GM23248 (cell line): Measurements from ENCODE around the gene LKAAEAR1.

Source experiments
- EZH2 ChIP-seq: fragments of 200-600 bp; sonication (generic); IDR thresholded peaks from 2 replicates; pipeline ENCODE4 v1.6.1; 2018; ENCODE audit warnings: antibody characterized with exemption, mild to moderate bottlenecking; ENCODE audit not compliant: insufficient read depth, poor library complexity, severe bottlenecking
- EZH2phosphoT487 ChIP-seq: fragments of 200-600 bp; sonication (generic); IDR thresholded peaks from 2 replicates; pipeline ENCODE4 v1.6.1; 2018; ENCODE audit warnings: antibody characterized with exemption, moderate library complexity, mild to moderate bottlenecking, low read depth; ENCODE audit not compliant: insufficient read depth

GRCh38 chr20:64047046-64047389, 37.2 kb downstream of the LKAAEAR1 start:
- TF ChIP-seq EZH2: no peak
- TF ChIP-seq EZH2phosphoT487: no peak
